HEK293 (cell line): Measurements from ENCODE around the gene ASPDH.

Experiments used
- CTCF ChIA-PET: fragments of 350-600 bp; formaldehyde crosslinking; extraction: SDS; loops from one replicate; lab custom pipeline; 2021; ENCODE audit warnings: antibody characterized with exemption; lab: Yijun Ruan, JAX
- POLR2A ChIA-PET: fragments of 300-600 bp; formaldehyde crosslinking; extraction: SDS; loops from one replicate; lab custom pipeline; 2020; ENCODE audit warnings: antibody characterized with exemption, inconsistent platforms; lab: Yijun Ruan, JAX
- H3K27ac ChIP-seq: fragments of 200-500 bp; sonication (Bioruptor generic); 2 replicates; pipeline ENCODE4 v1.5.1; 2014; ENCODE audit warnings: low read depth, low read length, control low read depth, inconsistent platforms; ENCODE audit errors: extremely low read depth
- H3K36me3 ChIP-seq, 2 experiments: fragments of 200-500 bp in 1 of 2; sonication (Bioruptor generic) in 1 of 2; 1 replicate in 1 of 2; 2 replicates in 1 of 2; pipeline ENCODE4 v1.5.1; 2014 to 2017; ENCODE audit warnings: inconsistent platforms in 2 of 2, low read length in 2 of 2; ENCODE audit not compliant: control insufficient read depth in 2 of 2, insufficient read depth in 1 of 2
- H3K4me1 ChIP-seq: fragments of 200-500 bp; sonication (Bioruptor generic); 2 replicates; pipeline ENCODE4 v1.5.1; 2014; ENCODE audit warnings: mild to moderate bottlenecking, low read length, inconsistent platforms; ENCODE audit not compliant: control insufficient read depth, insufficient read depth
- H3K4me3 ChIP-seq: 2 replicates; pipeline ENCODE4 v1.5.1; 2011; ENCODE audit warnings: low read depth, mild to moderate bottlenecking, control low read depth, low read length, moderate library complexity
- H3K9me3 ChIP-seq: fragments of 200-500 bp; sonication (Bioruptor generic); 2 replicates; pipeline ENCODE4 v1.5.1; 2014; ENCODE audit warnings: low read depth, low read length, inconsistent platforms; ENCODE audit not compliant: control insufficient read depth, insufficient read depth
- HOXD13 ChIP-seq: sonication (generic); formaldehyde crosslinking; IDR thresholded peaks from 2 replicates; pipeline ENCODE4 v1.8.0; 2022; ENCODE audit warnings: missing genetic modification reagents, borderline replicate concordance
- IKZF3 ChIP-seq: fragments of 450-650 bp; IDR thresholded peaks from 2 replicates; pipeline ENCODE4 v1.5.0; 2018; ENCODE audit warnings: missing biosample characterization, mild to moderate bottlenecking, missing genetic modification characterization, moderate library complexity
- KLF8 ChIP-seq: fragments of 450-650 bp; formaldehyde crosslinking; IDR thresholded peaks from 2 replicates; pipeline ENCODE4 v1.5.1; 2016; ENCODE audit warnings: missing biosample characterization, missing genetic modification characterization
- SALL2 ChIP-seq: fragments of 450-650 bp; formaldehyde crosslinking; IDR thresholded peaks from 2 replicates; pipeline ENCODE4 v1.5.0; 2017; ENCODE audit warnings: missing biosample characterization, mild to moderate bottlenecking, missing genetic modification characterization, borderline replicate concordance
- SP7 ChIP-seq: fragments of 450-650 bp; formaldehyde crosslinking; IDR thresholded peaks from 2 replicates; pipeline ENCODE4 v1.5.1; 2016; ENCODE audit warnings: missing biosample characterization, missing genetic modification characterization
- WT1 ChIP-seq: fragments of 450-650 bp; formaldehyde crosslinking; IDR thresholded peaks from 2 replicates; pipeline ENCODE4 v1.5.1; 2016; ENCODE audit warnings: missing biosample characterization, missing genetic modification characterization
- YY1 ChIP-seq: fragments of 450-650 bp; formaldehyde crosslinking; IDR thresholded peaks from 2 replicates; pipeline ENCODE4 v1.5.1; 2018; ENCODE audit warnings: missing biosample characterization, missing genetic modification characterization
- ZIC2 ChIP-seq: fragments of 450-650 bp; formaldehyde crosslinking; IDR thresholded peaks from 2 replicates; pipeline ENCODE4 v1.5.1; 2016; ENCODE audit warnings: missing biosample characterization, missing genetic modification characterization
- ZNF114 ChIP-seq: fragments of 450-650 bp; formaldehyde crosslinking; IDR thresholded peaks from 2 replicates; pipeline ENCODE4 v1.5.0; 2017; ENCODE audit warnings: missing biosample characterization, missing genetic modification characterization
- ZNF133 ChIP-seq: fragments of 450-650 bp; formaldehyde crosslinking; IDR thresholded peaks from 2 replicates; pipeline ENCODE4 v1.5.1; 2016; ENCODE audit warnings: missing biosample characterization, missing genetic modification characterization
- ZNF140 ChIP-seq: fragments of 450-650 bp; formaldehyde crosslinking; IDR thresholded peaks from 2 replicates; pipeline ENCODE4 v1.5.1; 2016; ENCODE audit warnings: missing biosample characterization, missing genetic modification characterization
- ZNF16 ChIP-seq: fragments of 450-650 bp; formaldehyde crosslinking; IDR thresholded peaks from 2 replicates; pipeline ENCODE4 v1.5.1; 2016; ENCODE audit warnings: low read depth, missing biosample characterization, missing genetic modification characterization
- ZNF202 ChIP-seq: fragments of 450-650 bp; formaldehyde crosslinking; IDR thresholded peaks from 2 replicates; pipeline ENCODE4 v1.5.1; 2016; ENCODE audit warnings: missing biosample characterization, missing genetic modification characterization, borderline replicate concordance
- ZNF239 ChIP-seq: fragments of 450-650 bp; formaldehyde crosslinking; IDR thresholded peaks from 2 replicates; pipeline ENCODE4 v1.5.1; 2016; ENCODE audit warnings: missing biosample characterization, missing genetic modification characterization
- ZNF311 ChIP-seq: fragments of 450-650 bp; formaldehyde crosslinking; IDR thresholded peaks from 2 replicates; pipeline ENCODE4 v1.5.1; 2017; ENCODE audit warnings: missing biosample characterization, missing genetic modification characterization, borderline replicate concordance
- ZNF48 ChIP-seq: fragments of 450-650 bp; formaldehyde crosslinking; IDR thresholded peaks from 2 replicates; pipeline ENCODE4 v1.5.1; 2016; ENCODE audit warnings: missing biosample characterization, missing genetic modification characterization
- ZNF561 ChIP-seq: fragments of 450-650 bp; IDR thresholded peaks from 2 replicates; pipeline ENCODE4 v1.5.1; 2018; ENCODE audit warnings: missing biosample characterization, missing genetic modification characterization, borderline replicate concordance
- ZNF677 ChIP-seq: fragments of 450-650 bp; IDR thresholded peaks from 2 replicates; pipeline ENCODE4 v1.5.0; 2018; ENCODE audit warnings: missing biosample characterization, mild to moderate bottlenecking, missing genetic modification characterization, moderate library complexity
- TF ChIP-seq, protein P1 (sequence below): fragments of 450-650 bp; formaldehyde crosslinking; optimal IDR thresholded peaks from 2 replicates; pipeline ENCODE3; 2016; ENCODE audit warnings: missing biosample characterization, mild to moderate bottlenecking, missing genetic modification characterization
- TF ChIP-seq, protein P2 (sequence below): fragments of 450-650 bp; formaldehyde crosslinking; IDR thresholded peaks from 2 replicates; pipeline ENCODE4 v1.5.1; 2016; ENCODE audit warnings: missing biosample characterization, missing genetic modification characterization
- TF ChIP-seq, protein P3 (sequence below): fragments of 450-650 bp; formaldehyde crosslinking; IDR thresholded peaks from 2 replicates; pipeline ENCODE4 v1.5.1; 2016; ENCODE audit warnings: missing biosample characterization, missing genetic modification characterization
- TF ChIP-seq, protein P4 (sequence below): fragments of 450-650 bp; formaldehyde crosslinking; IDR thresholded peaks from 2 replicates; pipeline ENCODE4 v1.5.1; 2016; ENCODE audit warnings: missing biosample characterization, missing genetic modification characterization
- TF ChIP-seq, protein P5 (sequence below): fragments of 450-650 bp; formaldehyde crosslinking; IDR thresholded peaks from 2 replicates; pipeline ENCODE4 v1.5.1; 2016; ENCODE audit warnings: missing biosample characterization, missing genetic modification characterization
- TF ChIP-seq, protein P6 (sequence below): fragments of 450-650 bp; formaldehyde crosslinking; IDR thresholded peaks from 2 replicates; pipeline ENCODE4 v1.5.1; 2017; ENCODE audit warnings: missing biosample characterization, missing genetic modification characterization

Gene ASPDH

DNA sequence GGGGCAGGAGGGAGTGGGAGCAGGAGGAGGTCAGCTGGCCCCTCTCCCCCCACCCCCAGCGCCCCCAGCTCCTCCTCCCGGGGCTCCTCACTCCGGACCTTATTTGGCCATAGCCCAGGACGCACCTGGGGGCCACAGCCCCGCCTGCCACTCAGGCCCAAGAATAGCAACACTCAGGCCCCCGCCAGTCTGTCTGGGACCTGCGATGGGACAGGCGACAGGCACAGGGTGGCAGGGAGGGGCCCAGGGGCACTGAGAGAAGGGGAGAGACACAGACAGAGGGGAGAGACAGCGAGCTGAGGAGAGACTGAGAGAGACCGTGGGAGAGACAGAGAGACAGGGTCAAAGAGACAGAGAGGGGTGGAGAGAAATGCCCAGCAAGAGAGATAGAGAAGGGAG is 13.0 kb downstream of the ASPDH start:
- Histone ChIP-seq H3K4me3 (no peak overlapping the region), H3K4me1 (peaks cover 7% of the 10 kb centered on the region), H3K36me3 (no peaks in the 10 kb centered on the region; a peak in 1 of 3 replicates), H3K27ac (no peak overlapping the region), H3K9me3 (no peaks in the 10 kb centered on the region)
- ChIA-PET CTCF (interaction anchor here (0.5 to 2.3 kb wide), 4 partner anchors 14 to 65 kb away, joined by 3 to 8 read pairs (median 5); no protein-coding TSS in a partner anchor), POLR2A (interaction anchor here (0.7 to 1.0 kb wide), 2 partner anchors 10 kb away, joined by 3 to 4 read pairs; partner anchors contain the start of gene JOSD2)
- TF ChIP-seq SALL2 (no peak), ZNF239 (tag by site-specific recombination) (no peak), HOXD13 (no peak), YY1 (no peak), ZIC2 (tag by site-specific recombination) (no peak), ZNF133 (tag by site-specific recombination) (no peak), SP7 (no peak), ZNF16 (no peak)
- TF ChIP-seq, protein P1, sequence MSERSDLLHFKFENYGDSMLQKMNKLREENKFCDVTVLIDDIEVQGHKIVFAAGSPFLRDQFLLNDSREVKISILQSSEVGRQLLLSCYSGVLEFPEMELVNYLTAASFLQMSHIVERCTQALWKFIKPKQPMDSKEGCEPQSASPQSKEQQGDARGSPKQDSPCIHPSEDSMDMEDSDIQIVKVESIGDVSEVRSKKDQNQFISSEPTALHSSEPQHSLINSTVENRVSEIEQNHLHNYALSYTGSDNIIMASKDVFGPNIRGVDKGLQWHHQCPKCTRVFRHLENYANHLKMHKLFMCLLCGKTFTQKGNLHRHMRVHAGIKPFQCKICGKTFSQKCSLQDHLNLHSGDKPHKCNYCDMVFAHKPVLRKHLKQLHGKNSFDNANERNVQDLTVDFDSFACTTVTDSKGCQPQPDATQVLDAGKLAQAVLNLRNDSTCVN (tag by site-specific recombination), result no peak
- TF ChIP-seq, protein P2, sequence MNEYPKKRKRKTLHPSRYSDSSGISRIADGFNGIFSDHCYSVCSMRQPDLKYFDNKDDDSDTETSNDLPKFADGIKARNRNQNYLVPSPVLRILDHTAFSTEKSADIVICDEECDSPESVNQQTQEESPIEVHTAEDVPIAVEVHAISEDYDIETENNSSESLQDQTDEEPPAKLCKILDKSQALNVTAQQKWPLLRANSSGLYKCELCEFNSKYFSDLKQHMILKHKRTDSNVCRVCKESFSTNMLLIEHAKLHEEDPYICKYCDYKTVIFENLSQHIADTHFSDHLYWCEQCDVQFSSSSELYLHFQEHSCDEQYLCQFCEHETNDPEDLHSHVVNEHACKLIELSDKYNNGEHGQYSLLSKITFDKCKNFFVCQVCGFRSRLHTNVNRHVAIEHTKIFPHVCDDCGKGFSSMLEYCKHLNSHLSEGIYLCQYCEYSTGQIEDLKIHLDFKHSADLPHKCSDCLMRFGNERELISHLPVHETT (tag by site-specific recombination), result no peak

DNA sequence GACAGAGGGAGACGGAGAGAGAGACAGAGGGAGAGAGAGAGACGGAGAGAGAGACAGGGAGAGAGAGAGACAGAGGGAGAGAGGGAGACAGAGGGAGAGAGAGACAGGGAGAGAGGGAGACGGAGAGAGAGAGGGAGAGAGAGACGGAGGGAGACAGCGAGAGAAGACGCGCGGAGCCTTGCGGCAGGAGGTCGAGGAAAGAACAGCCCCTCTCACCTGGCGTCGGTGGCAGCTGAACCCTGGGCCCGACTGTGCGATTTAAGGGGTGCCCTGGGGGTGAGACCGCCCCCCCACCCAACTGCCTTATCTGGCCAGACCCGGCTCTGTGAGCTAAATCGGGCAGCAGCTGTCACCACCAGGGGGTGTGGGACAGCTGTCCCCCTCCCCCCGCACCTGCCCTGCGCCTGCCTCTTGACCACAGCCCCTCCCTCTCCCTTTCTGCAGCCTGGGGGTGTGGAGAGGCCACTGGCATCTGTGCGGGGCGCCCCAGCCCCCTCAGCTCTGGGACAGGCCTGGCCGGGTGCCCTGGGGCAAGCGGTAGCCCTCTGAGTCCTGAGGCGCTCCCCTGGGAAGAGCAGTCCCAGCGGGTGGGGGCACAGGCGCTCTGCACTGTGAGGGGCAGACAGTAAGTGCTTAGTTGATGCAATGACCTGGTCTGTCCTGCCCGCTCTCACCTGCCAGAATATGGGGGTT is 13.5 kb downstream of the ASPDH start:
- H3K4me1 ChIP-seq, result peaks cover 7% of the 10 kb centered on the region
- no peaks in the 10 kb centered on the region for H3K9me3 ChIP-seq
- CTCF ChIA-PET, result interaction anchor here (0.5 to 2.3 kb wide), 5 partner anchors 13 to 596 kb away, joined by 3 to 8 read pairs (median 3); no protein-coding TSS in a partner anchor
- H3K27ac ChIP-seq, result no peak overlapping the region
- POLR2A ChIA-PET, result interaction anchor here (0.5 to 0.7 kb wide), 2 partner anchors 11 to 108 kb away, joined by 3 read pairs; partner anchors contain the start of gene JOSD2
- no peak overlapping the region for H3K4me3 ChIP-seq
- no peaks in the 10 kb centered on the region; a peak in 1 of 3 replicates for H3K36me3 ChIP-seq
- TF ChIP-seq ZNF48 (tag by site-specific recombination) (no peak), ZNF311 (tag by site-specific recombination) (no peak), WT1 (tag by site-specific recombination) (no peak), ZNF677 (no peak), IKZF3 (tag by site-specific recombination) (0 out of 2 replicates have a peak, but pooled peaks have one; percentile 14), ZNF561 (tag by site-specific recombination) (no peak), ZNF140 (no peak), ZNF202 (tag by site-specific recombination) (peak; percentile 61; the same call in 1 of the 2 replicates), ZNF114 (tag by site-specific recombination) (no peak), KLF8 (tag by site-specific recombination) (0 out of 2 replicates have a peak, but pooled peaks have one; percentile 12)
- TF ChIP-seq, protein P3, sequence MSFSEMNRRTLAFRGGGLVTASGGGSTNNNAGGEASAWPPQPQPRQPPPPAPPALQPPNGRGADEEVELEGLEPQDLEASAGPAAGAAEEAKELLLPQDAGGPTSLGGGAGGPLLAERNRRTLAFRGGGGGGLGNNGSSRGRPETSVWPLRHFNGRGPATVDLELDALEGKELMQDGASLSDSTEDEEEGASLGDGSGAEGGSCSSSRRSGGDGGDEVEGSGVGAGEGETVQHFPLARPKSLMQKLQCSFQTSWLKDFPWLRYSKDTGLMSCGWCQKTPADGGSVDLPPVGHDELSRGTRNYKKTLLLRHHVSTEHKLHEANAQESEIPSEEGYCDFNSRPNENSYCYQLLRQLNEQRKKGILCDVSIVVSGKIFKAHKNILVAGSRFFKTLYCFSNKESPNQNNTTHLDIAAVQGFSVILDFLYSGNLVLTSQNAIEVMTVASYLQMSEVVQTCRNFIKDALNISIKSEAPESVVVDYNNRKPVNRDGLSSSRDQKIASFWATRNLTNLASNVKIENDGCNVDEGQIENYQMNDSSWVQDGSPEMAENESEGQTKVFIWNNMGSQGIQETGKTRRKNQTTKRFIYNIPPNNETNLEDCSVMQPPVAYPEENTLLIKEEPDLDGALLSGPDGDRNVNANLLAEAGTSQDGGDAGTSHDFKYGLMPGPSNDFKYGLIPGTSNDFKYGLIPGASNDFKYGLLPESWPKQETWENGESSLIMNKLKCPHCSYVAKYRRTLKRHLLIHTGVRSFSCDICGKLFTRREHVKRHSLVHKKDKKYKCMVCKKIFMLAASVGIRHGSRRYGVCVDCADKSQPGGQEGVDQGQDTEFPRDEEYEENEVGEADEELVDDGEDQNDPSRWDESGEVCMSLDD (tag by site-specific recombination), result peak; percentile 69
- TF ChIP-seq, protein P4, sequence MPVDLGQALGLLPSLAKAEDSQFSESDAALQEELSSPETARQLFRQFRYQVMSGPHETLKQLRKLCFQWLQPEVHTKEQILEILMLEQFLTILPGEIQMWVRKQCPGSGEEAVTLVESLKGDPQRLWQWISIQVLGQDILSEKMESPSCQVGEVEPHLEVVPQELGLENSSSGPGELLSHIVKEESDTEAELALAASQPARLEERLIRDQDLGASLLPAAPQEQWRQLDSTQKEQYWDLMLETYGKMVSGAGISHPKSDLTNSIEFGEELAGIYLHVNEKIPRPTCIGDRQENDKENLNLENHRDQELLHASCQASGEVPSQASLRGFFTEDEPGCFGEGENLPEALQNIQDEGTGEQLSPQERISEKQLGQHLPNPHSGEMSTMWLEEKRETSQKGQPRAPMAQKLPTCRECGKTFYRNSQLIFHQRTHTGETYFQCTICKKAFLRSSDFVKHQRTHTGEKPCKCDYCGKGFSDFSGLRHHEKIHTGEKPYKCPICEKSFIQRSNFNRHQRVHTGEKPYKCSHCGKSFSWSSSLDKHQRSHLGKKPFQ, result no peak
- TF ChIP-seq, protein P5, sequence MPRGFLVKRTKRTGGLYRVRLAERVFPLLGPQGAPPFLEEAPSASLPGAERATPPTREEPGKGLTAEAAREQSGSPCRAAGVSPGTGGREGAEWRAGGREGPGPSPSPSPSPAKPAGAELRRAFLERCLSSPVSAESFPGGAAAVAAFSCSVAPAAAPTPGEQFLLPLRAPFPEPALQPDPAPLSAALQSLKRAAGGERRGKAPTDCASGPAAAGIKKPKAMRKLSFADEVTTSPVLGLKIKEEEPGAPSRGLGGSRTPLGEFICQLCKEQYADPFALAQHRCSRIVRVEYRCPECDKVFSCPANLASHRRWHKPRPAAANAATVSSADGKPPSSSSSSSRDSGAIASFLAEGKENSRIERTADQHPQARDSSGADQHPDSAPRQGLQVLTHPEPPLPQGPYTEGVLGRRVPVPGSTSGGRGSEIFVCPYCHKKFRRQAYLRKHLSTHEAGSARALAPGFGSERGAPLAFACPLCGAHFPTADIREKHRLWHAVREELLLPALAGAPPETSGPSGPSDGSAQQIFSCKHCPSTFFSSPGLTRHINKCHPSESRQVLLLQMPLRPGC, result no peak
- TF ChIP-seq, protein P6, sequence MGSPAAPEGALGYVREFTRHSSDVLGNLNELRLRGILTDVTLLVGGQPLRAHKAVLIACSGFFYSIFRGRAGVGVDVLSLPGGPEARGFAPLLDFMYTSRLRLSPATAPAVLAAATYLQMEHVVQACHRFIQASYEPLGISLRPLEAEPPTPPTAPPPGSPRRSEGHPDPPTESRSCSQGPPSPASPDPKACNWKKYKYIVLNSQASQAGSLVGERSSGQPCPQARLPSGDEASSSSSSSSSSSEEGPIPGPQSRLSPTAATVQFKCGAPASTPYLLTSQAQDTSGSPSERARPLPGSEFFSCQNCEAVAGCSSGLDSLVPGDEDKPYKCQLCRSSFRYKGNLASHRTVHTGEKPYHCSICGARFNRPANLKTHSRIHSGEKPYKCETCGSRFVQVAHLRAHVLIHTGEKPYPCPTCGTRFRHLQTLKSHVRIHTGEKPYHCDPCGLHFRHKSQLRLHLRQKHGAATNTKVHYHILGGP, result no peak
